Osteoblast (primary cell): ENCODE measurements around the gene SYT13. TPM values are rescaled to one million over a fixed set of nuclear protein-coding genes. Genes with fewer than 3 reads are reported as not detected.

ENCODE experiments used
- DNase-seq: peaks from one replicate; pipeline ENCODE4 v3.0.0; 2011; ENCODE audit warnings: low spot score, mixed read lengths; ENCODE audit not compliant: insufficient read length; ENCODE audit errors: missing footprints
- H2AFZ ChIP-seq: 2 replicates; pipeline ENCODE4 v1.6.0; 2011; ENCODE audit warnings: mild to moderate bottlenecking, low read length
- H3K27ac ChIP-seq: 2 replicates; pipeline ENCODE4 v1.5.1; 2011; ENCODE audit warnings: mild to moderate bottlenecking, low read depth, low read length, moderate library complexity
- H3K27me3 ChIP-seq: 2 replicates; pipeline ENCODE4 v1.6.0; 2012; ENCODE audit warnings: mild to moderate bottlenecking, control low read depth, inconsistent platforms, low read length, moderate library complexity; ENCODE audit not compliant: insufficient read depth
- H3K36me3 ChIP-seq: 2 replicates; pipeline ENCODE4 v1.5.1; 2011; ENCODE audit warnings: mild to moderate bottlenecking, low read length, control low read depth, moderate library complexity; ENCODE audit not compliant: insufficient read depth
- H3K4me1 ChIP-seq: 2 replicates; pipeline ENCODE4 v1.5.1; 2011; ENCODE audit warnings: mild to moderate bottlenecking, low read length, control low read depth, moderate library complexity; ENCODE audit not compliant: insufficient read depth
- H3K4me2 ChIP-seq: 2 replicates; pipeline ENCODE4 v1.6.0; 2011; ENCODE audit warnings: mild to moderate bottlenecking, low read length; ENCODE audit not compliant: insufficient read depth
- H3K4me3 ChIP-seq: fragments of 200-600 bp; sonication (generic); 3 replicates; pipeline ENCODE4 v1.5.1; 2012; ENCODE audit warnings: mild to moderate bottlenecking, low read length, inconsistent platforms; ENCODE audit not compliant: insufficient read depth
- H3K79me2 ChIP-seq: 2 replicates; pipeline ENCODE4 v1.6.0; 2012; ENCODE audit warnings: mild to moderate bottlenecking, low read length, control low read depth, inconsistent platforms; ENCODE audit not compliant: insufficient read depth
- H3K9me3 ChIP-seq: 2 replicates; pipeline ENCODE4 v1.5.1; 2011; ENCODE audit warnings: low read depth, low read length, control low read depth
- H4K20me1 ChIP-seq: 2 replicates; pipeline ENCODE4 v1.6.0; 2012; ENCODE audit warnings: mild to moderate bottlenecking, low read length, control low read depth; ENCODE audit not compliant: insufficient read depth
- total RNA-seq: library from RNA; depleted of rRNA; stranded (reverse); fragments of >200 nt; gene quantifications from 2 replicates; pipeline ENCODE4 v1.2.3, GENCODE V29; 2012
- TF ChIP-seq, protein P1 (sequence below): IDR thresholded peaks from 2 replicates; pipeline ENCODE4 v1.5.1; 2011; ENCODE audit warnings: mild to moderate bottlenecking, low read depth, low read length, moderate library complexity; ENCODE audit errors: extremely low read depth

The SYT13 gene
- total RNA-seq, 1 donor = under 0.01 TPM

DNA sequence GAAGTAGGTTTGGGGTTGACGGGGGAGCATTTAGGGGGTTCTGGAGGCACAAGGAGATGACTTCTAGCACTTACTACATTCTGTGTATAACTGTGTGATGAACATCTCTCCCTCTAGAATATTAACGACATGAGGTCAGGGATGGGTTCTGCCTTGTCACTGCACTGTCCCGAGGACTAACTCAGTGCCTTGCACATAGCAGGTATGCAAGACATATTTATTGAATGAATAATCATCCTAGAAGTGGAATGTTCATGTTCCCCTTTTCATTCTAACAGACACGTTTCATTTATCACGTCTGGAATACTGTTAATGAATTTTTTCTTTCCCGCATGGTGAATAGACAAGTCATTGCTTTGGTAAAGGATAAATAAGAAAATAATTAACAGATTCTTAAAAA, 12.6 kb downstream of the SYT13 start:
- H2AFZ ChIP-seq = no peak overlapping the region

DNA sequence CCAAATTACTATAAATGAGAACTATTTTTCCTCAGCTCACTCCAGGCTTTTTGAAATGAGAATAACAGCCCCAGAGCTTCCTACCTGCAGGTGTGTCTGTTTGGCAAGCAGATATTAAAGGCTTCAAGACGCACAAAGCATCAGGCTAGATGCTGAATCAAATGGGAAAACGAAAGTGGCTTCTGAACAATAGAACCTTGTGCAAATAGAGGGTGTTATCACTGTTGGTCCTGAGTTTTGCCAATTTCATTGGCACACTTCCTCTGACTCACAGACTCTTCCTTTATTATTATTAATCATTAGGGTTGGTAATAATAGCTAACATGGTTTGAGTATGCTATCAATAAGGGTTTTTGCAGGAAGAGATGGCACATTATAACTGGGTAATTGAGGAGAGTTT, 13.4 kb downstream of the SYT13 start:
- TF ChIP-seq, protein P1, sequence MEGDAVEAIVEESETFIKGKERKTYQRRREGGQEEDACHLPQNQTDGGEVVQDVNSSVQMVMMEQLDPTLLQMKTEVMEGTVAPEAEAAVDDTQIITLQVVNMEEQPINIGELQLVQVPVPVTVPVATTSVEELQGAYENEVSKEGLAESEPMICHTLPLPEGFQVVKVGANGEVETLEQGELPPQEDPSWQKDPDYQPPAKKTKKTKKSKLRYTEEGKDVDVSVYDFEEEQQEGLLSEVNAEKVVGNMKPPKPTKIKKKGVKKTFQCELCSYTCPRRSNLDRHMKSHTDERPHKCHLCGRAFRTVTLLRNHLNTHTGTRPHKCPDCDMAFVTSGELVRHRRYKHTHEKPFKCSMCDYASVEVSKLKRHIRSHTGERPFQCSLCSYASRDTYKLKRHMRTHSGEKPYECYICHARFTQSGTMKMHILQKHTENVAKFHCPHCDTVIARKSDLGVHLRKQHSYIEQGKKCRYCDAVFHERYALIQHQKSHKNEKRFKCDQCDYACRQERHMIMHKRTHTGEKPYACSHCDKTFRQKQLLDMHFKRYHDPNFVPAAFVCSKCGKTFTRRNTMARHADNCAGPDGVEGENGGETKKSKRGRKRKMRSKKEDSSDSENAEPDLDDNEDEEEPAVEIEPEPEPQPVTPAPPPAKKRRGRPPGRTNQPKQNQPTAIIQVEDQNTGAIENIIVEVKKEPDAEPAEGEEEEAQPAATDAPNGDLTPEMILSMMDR = no peak
- Histone ChIP-seq H3K9me3 (no peaks in the 10 kb centered on the region), H3K4me1 (peaks cover 8% of the 10 kb centered on the region), H3K36me3 (no peaks in the 10 kb centered on the region), H3K4me2 (no peak overlapping the region), H3K27ac (no peak overlapping the region), H3K79me2 (no peaks in the 10 kb centered on the region), H3K4me3 (no peak overlapping the region), H3K27me3 (peaks cover 24% of the 10 kb centered on the region), H4K20me1 (no peaks in the 10 kb centered on the region), H2AFZ (no peak overlapping the region)
- DNase-seq = no peak

More for the DNA sequence above, 12.6 kb downstream of the SYT13 start:
- DNase-seq = no peak
- H3K27ac ChIP-seq = no peak overlapping the region
- no peaks in the 10 kb centered on the region for H3K9me3 ChIP-seq
- H3K27me3 ChIP-seq = peaks cover 32% of the 10 kb centered on the region
- no peaks in the 10 kb centered on the region for H4K20me1 ChIP-seq
- no peak overlapping the region for H3K4me2 ChIP-seq
- H3K4me1 ChIP-seq = peaks cover 8% of the 10 kb centered on the region
- H3K4me3 ChIP-seq = no peak overlapping the region
- no peaks in the 10 kb centered on the region for H3K36me3 ChIP-seq
- TF ChIP-seq, protein P1 = no peak
- H3K79me2 ChIP-seq = no peaks in the 10 kb centered on the region

DNA sequence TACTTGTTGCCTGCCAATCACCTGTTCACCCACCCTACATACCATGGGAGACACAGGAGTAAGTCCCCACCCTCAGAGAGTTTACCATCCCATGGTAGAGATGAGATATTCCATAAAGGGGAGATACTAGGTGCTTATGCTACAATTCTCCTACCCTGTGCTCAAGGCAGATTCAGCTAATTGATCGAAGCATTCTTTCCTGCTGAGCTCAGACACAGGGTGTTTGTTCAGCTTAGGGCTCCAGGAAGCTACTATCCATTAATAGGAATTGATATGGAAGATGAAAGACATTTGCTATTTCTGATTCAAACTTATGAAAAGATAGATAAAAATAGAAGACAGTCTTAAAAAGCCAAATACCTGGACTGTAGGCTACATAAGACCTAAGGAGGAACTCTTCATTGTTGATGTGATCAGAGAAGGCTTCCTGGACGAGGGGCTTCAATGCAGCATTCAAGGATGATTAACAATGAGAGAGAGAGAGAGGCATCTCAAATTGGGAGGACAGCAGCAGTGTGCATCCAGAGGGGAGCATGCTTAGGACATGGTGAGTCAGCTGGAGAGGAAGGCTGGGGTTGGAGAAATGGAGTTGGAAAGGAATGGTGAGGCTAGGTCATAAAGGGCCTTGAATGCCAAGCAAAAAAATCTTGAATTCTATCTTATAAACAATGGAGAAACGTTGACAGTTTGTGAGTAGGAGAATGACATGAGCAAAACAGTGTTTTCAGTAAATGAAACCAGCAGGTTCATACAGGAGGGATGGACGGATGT, 15.0 kb downstream of the SYT13 start:
- TF ChIP-seq, protein P1 = no peak
- no peak overlapping the region for H2AFZ ChIP-seq
- H3K79me2 ChIP-seq = no peaks in the 10 kb centered on the region
- no peak overlapping the region for H3K4me3 ChIP-seq
- no peak overlapping the region for H3K4me2 ChIP-seq
- peaks cover 22% of the 10 kb centered on the region for H3K27me3 ChIP-seq
- DNase-seq = no peak
- H4K20me1 ChIP-seq = no peaks in the 10 kb centered on the region
- no peaks in the 10 kb centered on the region for H3K36me3 ChIP-seq
- peaks cover 8% of the 10 kb centered on the region for H3K4me1 ChIP-seq
- no peaks in the 10 kb centered on the region for H3K9me3 ChIP-seq
- H3K27ac ChIP-seq = no peak overlapping the region

DNA sequence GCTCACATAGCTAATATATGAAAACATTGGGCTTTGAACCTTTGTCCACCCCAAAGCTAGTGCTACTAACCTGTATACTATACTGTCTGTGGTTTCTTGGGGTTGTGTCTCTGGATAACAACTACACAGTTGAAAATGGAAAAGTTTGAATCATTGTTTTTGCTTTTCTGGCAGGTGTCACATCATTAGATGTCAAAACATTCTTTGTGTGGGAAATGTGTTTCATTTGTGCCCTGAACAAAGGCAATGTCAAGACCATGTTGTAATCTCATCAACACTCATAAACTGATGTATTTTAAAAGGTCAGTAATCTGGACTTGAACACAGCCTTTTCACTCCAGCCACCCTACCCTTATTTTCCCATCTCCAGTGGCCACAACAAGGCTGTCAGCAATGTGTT, 16.5 kb downstream of the SYT13 start:
- Histone ChIP-seq H3K27ac (no peak overlapping the region), H2AFZ (no peak overlapping the region), H3K36me3 (no peaks in the 10 kb centered on the region), H3K27me3 (peaks cover 16% of the 10 kb centered on the region), H3K4me1 (peaks cover 14% of the 10 kb centered on the region), H3K9me3 (no peaks in the 10 kb centered on the region), H4K20me1 (no peaks in the 10 kb centered on the region), H3K4me3 (no peak overlapping the region), H3K79me2 (no peaks in the 10 kb centered on the region), H3K4me2 (no peak overlapping the region)
- TF ChIP-seq, protein P1 = no peak
- DNase-seq = no peak
